Ramos (cell line): Measurements from ENCODE around the gene PEAR1.

Experiments used
- in situ Hi-C: fragments of 300-500 bp; cut with MboI; formaldehyde crosslinking; loops from one replicate; pipeline ENCODE4 v1.14.3; 2022; ENCODE audit warnings: low sequenced_read_pairs; ENCODE audit not compliant: unreplicated experiment

PEAR1 gene, protein sequence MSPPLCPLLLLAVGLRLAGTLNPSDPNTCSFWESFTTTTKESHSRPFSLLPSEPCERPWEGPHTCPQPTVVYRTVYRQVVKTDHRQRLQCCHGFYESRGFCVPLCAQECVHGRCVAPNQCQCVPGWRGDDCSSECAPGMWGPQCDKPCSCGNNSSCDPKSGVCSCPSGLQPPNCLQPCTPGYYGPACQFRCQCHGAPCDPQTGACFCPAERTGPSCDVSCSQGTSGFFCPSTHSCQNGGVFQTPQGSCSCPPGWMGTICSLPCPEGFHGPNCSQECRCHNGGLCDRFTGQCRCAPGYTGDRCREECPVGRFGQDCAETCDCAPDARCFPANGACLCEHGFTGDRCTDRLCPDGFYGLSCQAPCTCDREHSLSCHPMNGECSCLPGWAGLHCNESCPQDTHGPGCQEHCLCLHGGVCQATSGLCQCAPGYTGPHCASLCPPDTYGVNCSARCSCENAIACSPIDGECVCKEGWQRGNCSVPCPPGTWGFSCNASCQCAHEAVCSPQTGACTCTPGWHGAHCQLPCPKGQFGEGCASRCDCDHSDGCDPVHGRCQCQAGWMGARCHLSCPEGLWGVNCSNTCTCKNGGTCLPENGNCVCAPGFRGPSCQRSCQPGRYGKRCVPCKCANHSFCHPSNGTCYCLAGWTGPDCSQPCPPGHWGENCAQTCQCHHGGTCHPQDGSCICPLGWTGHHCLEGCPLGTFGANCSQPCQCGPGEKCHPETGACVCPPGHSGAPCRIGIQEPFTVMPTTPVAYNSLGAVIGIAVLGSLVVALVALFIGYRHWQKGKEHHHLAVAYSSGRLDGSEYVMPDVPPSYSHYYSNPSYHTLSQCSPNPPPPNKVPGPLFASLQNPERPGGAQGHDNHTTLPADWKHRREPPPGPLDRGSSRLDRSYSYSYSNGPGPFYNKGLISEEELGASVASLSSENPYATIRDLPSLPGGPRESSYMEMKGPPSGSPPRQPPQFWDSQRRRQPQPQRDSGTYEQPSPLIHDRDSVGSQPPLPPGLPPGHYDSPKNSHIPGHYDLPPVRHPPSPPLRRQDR

GRCh38 chr1:156893048-156893953 lies at the start of gene PEAR1:
Gene PEAR1, plus strand, starts transcription at chr1:156893718. Its CDS starts 10,209 bp downstream, at chr1:156903927.
- in situ Hi-C loops, result no loop called here

- in situ Hi-C loops, result no loop called here
These were observed 49.4 kb upstream of the PEAR1 start for GRCh38 chr1:156844102-156844501.

GRCh38 chr1:156844638-156845037 lies 48.9 kb upstream of the PEAR1 start:
- in situ Hi-C loops, result no loop called here

- in situ Hi-C loops, result no loop called here
These were observed 48.2 kb upstream of the PEAR1 start for GRCh38 chr1:156845055-156845952.

GRCh38 chr1:156845953-156846545 lies 47.5 kb upstream of the PEAR1 start:
- in situ Hi-C loops, result no loop called here

- in situ Hi-C loops, result no loop called here
These were observed 46.9 kb upstream of the PEAR1 start for GRCh38 chr1:156846643-156847042.

DNA sequence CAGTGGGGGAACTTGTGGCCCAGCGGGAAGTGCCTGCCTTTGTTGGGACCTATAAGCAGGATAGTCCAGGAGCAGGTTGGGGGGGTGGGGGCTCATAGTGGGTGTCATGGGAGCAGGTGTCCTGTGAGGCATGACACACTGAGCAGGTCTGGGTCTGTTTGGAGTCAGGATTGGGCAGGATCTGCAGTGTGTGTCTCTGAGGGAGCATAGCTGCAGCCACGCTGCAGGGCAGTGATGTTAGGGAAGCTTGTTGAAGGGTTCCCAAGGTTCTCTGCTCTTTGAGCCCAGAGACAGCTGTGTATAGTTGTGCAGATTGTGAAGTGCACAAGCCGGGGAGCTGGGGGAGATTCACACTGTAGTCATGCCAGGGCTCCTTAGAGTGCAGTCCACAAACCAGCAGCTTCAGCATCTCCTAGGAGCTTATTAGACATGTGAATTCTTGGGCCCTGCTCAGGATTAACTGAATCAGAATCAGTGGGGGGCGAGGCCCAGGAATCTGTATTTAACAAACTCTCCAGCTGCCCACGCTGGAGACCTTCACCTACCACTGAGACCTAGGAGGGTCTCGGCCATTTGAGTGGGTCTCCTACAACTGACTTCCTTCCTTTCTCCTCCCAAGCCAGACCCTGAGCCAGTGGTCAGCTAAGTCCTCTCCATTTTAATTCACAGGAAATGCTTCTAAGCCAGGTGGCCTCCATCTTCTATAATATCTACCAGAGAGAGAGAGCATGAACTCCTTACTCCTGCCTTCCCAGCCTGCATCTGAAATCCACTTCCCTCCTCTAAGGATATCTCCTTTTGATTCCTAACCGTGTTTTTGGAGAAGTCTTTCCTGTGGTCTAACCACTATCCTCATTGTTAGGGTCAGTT lies 45.7 kb upstream of the PEAR1 start:
- in situ Hi-C loops, result no loop called here

- in situ Hi-C loops, result no loop called here
These were observed 44.9 kb upstream of the PEAR1 start for GRCh38 chr1:156848461-156849150.

DNA sequence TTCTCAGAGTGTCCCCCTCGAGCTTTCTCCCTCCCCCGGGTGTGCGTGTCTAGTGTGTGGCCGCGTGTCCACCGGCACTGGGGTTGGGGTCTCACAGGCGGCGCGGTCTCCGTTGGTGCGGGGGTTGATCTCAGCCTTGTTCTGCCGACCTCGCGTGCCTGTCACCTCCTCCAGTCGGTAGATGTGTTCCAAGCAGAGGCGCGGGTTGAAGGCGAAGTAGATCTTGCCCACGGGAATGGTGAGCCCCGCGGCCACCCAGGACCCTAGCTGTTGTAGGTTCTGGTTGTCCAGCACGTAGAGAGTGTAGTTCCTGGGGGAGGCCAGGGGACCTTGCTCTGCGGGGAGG lies 44.4 kb upstream of the PEAR1 start:
- in situ Hi-C loops, result no loop called here

- in situ Hi-C loops, result no loop called here
These were observed 41.6 kb upstream of the PEAR1 start for GRCh38 chr1:156851779-156852417.

DNA sequence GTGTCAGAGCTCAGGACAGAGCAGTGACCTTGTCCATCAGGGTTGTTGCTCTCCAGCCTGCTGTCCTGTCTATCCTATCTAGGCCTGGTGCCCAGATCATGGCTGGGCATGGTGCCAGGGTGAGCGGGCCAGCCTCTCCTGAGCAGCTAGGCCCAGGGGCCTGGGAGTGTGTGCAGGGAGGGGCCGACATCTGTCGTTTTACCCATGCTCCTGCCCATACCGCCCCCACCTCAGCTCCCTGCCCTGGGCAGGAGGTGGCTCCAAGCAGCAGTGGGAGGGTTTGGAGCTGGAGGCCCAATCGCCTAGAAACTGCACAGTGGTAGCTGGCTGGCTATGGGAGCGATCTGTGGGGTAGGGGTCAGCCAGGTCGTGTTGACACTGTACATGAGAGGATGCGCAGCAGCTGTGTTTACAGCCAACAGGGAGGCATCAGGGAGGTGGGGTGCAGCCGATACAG lies 41.1 kb upstream of the PEAR1 start:
- in situ Hi-C loops, result no loop called here

GRCh38 chr1:156853761-156854160 lies 39.8 kb upstream of the PEAR1 start:
- in situ Hi-C loops, result no loop called here

- in situ Hi-C loops, result no loop called here
These were observed 38.9 kb upstream of the PEAR1 start for GRCh38 chr1:156854634-156855033.

DNA sequence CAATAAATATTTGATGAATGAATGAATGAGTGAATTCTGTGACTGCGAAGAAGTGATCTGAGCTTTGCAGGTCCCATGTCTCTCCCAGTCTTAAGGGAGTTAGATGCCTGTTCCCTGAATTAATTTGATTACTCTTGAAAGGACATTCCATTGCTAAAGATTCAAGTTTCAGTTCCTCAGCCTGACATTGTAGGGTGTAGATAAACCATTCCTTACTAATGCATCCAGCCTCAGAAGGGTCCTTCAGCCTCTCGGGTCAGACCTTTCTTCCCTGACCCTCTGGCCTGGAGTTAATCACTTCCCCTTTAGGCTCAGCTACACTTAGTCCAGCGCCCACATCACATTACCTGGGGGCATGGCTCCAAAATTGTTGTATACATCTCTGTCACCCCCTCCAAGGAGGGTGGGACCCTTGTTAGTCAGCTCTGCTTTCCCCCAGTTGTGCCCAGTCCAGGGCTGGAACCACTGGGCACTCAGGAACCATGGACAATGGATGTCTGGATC lies 37.2 kb upstream of the PEAR1 start:
- in situ Hi-C loops, result no loop called here

- in situ Hi-C loops, result no loop called here
These were observed 36.0 kb upstream of the PEAR1 start for GRCh38 chr1:156857532-156857931.

DNA sequence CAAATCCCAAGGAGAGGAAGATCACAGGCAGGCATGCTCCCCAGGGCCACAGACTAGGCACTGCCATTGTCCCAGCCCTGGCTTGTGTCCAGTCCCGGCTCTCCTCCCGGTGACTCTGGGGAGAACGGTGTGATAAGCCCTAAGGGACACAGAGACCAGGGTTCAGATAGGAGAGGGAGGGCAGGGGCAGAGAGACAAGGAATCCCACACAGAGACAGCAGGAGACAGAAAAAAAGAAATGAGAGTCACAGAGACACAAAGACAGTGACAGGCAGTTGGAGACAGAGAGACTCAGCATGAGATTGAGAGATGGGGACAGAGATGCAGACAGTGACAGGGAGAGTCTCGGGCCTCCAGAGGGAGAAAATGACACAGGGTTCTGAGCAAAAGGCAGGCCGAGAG lies 35.0 kb upstream of the PEAR1 start:
- in situ Hi-C loops, result no loop called here
